ENCODE results near the gene TRPM3.

TRPM3 gene

GRCh38 chr9:70823284-70823683, 298.1 kb downstream of the TRPM3 start:
- no peak for DNase-seq (ENCODE audit: low read depth)

DNA sequence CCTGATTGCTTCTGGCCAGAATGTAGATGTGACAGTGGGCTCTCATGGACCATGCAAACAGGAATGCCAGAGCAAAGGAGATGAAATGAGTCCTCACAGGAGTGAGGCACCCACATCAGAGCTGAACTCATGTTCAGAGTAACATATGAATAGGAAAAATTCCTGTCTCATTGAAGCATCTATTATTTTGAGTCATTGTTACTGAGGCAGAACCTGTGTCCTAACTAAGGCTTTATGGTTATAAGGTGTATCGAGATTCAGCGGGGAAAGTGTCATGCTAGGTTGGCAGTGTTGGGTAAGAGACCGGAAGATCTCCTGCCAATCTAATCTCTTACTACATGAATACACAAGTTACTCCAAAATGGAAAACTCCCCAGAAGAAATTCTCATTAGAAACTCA, 304.1 kb downstream of the TRPM3 start:
- DNase-seq (ENCODE audit: low read depth), result no peak

GRCh38 chr9:70816891-70817290, 304.5 kb downstream of the TRPM3 start:
- no peak for DNase-seq (ENCODE audit: low read depth)

DNA sequence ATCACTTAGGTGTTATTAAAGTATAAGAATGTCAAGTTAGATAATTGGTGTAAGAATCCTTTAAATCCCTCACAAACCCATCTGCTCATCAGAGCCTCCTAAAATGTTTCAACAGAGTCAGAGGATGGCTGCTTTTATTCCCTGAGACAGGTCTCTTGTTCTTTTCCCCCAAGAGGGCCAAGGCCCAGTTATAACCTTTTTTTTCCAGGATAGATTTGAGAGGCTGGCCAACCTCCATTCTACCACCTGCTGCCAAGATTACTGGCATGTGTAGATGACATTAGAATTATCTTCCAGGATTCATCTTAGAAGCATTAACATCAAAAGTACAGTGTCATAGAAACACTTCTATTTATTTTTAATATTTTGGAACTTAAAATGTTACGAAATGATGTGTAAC, 305.1 kb downstream of the TRPM3 start:
- DNase-seq (ENCODE audit: low read depth), result no peak

DNA sequence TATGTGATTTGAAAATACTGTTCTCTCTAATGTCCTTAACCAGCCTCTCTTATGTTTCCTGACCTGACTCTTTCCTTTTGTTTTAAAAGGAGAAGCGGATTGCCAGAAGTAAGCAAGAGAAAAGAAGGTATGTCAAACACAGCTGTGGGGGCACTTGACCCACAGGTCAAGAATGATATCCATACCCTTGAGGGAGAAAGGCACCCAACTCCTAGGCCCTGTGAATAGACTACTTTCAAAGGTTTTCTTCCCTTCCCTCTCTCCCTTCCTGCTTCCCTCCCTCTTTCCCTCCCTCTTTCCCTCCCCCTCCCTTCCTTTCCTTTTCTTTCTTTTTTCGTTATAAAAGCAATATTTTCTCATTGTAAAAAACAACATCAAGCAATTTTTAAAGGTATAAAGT, 306.8 kb downstream of the TRPM3 start:
- DNase-seq (ENCODE audit: low read depth), result no peak

DNA sequence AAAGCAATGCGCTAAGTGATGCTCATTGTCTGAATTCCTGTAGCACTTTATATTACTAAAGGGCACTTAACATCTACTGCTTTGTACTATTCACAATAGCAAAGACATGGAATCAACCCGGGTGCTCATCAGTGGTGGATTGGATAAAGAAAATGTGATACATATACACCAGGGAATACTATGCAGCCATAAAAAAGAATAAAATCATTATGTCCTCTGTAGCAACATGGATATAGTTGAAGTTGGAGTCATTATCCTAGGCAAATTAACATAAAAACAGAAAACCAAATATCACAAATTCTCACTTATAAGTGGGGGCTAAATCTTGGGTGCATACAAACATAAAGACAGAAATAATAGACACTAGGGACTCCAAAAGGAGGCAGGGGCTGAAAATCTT, 308.3 kb downstream of the TRPM3 start:
- no peak for DNase-seq (ENCODE audit: low read depth)

DNA sequence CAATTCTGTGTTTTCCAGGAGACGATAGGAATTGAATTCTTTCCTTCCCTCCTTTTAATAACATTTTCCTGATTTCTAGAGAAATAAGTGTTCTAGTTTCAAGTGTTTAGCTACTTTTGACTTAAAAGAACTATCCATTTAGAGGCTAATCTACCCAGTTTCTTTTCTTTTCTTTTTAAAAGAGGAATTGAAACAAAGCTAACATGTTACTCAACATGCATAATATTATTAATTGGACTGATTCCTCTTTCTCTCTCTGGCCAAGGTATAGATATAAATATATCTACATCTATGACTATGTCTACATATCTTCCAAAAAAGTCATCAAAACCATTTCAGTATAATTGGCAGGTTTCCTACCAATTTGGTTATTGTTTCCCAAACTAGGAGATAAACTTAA, 309.8 kb downstream of the TRPM3 start:
- DNase-seq (ENCODE audit: low read depth), result no peak

DNA sequence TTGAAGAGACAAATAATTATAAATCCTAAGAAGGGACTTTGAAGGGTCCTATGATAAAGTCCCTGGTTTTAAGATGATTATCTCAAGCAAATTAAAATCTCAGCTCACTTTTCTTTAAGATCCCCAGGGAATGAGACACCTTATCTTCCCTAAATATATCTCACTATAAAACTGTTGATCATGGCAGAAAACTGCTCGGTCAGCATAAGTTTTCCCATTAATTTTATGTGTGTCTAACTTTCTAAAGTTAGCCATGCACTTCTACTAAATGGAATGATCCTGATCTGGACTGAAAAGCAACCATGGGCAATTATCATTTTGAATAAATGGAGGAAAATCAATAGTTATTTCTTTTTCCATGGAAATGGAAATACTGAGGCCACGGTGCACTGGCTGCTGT, 314.5 kb downstream of the TRPM3 start:
- no peak for DNase-seq (ENCODE audit: low read depth)

DNA sequence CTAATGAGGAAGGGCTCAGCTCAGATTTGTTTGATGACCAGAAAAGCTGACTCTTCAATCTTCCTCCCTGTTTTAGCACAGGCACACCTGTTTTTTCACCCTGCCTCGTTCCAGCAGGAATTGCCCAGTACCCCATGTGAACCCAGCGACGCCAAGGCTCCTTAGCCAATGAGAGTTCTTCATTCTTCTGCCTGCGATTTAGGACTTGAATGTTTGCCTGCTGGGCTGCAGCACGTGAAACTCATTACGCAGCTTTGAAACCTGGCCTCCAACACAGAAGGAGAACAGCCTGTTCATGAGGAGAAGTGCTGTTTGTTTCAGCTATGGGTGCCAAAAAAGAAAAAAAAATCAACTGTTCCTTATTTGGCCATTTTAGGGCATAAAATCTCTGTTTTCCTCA, 315.5 kb downstream of the TRPM3 start:
- DNase-seq (ENCODE audit: low read depth), result peak; percentile 52

DNA sequence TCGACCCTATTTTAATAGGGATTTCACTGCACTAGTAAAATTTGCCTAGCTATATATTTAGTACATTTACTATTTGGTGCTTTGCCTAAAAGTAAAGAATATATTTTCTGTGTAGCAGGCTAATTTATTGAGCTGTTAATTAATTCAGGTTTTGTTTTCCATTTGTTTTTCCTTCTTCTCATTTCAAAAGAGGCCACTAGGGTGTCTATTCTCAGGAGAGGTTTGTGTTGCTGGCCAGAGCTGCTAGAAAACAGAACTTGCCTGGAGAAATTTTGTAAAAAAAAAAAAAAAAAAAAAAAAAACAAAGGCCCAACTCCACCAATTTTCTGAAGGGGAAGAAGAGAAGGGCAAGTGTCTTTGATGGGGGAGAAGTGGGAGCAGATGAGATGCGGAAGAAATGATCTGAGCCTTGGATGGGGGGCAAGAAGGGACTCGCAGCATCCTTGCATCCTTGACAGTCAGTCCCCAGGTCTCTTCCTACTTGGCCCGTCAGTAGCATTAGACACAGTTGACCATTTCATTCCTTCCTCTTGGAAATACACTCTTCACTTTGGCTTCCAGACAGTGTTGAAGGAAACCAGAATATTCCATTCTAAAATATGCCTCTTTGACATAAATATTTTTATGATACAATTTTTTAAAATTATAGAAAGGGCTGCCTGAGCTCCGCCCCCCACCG, 318.5 kb downstream of the TRPM3 start:
- no peak for DNase-seq (ENCODE audit: low read depth)

DNA sequence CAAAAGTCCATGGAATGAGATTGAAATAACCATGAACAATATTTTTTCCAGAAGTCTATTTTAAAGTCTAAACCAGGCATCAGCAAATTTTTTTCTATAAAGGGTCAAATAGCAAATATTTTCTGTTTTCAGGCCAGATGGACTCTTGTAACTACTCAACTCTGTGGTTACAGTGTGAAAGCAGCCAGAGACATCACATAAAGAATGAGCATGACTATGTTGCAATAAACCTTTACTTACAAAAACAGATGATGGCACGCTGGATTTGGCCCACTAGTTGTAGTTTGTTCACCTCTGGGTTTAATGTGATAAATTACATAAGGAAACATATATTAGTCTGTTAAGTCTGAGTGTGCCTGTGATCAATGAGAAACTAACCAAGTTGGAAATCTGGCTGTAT, 319.2 kb downstream of the TRPM3 start:
- peak; percentile 83 for DNase-seq (ENCODE audit: low read depth)

DNA sequence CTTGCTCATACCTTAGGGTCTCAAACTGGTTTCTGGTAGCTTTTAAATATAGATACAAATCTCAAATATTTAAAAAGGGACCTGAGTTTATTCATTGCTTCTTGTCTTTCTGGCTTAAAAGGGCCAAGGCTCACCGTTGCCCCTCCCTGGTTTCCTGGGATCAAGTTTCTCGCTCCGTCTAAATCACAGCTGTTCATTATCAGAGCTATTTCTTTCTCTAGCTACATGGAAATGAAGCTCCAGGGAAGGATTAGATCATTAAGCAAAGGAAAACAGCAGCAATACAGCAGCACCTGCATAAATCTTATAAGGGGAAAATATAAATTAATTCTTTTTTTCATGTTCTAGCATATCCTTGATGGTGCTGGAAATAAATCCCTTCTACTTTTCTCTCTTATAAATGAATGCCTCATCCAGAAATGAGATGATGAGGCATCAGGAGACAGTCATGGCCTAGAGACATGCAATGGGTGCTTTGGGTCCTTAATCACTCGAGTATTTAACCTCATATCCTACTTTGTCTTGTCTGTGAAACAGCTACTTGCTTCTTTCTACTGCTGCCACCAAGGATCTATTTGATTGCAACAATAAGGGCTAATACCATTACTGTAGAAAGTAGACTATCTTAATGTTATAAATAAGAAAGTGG, 320.1 kb downstream of the TRPM3 start:
- no peak for DNase-seq (ENCODE audit: low read depth)

GRCh38 chr9:70798018-70798417, 323.4 kb downstream of the TRPM3 start:
- DNase-seq (ENCODE audit: low read depth), result no peak

- DNase-seq (ENCODE audit: low read depth), result no peak
Measured at GRCh38 chr9:70795841-70796240, 325.6 kb downstream of the TRPM3 start.

DNA sequence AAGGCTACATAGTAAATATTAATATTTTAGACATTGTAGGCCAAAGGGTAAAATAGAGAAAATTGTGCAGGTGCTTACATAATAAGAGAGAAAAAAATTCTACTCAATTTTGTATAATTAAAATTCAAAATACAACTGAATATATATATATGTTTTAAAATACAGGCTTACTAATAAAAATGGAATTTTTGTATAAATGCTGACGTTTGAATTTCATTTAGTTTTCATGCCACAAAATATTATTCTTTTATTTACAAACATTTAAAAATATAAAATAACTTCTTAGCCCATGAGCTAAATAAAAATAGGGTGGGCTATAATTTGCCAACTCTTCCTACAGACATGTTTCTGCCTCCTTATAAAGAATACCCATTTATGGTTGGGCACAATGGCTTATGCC, 328.6 kb downstream of the TRPM3 start:
- no peak for DNase-seq (ENCODE audit: low read depth)

GRCh38 chr9:70791936-70792335, 329.5 kb downstream of the TRPM3 start:
- DNase-seq (ENCODE audit: low read depth), result no peak

GRCh38 chr9:70789086-70789485, 332.3 kb downstream of the TRPM3 start:
- no peak for DNase-seq (ENCODE audit: low read depth)

DNA sequence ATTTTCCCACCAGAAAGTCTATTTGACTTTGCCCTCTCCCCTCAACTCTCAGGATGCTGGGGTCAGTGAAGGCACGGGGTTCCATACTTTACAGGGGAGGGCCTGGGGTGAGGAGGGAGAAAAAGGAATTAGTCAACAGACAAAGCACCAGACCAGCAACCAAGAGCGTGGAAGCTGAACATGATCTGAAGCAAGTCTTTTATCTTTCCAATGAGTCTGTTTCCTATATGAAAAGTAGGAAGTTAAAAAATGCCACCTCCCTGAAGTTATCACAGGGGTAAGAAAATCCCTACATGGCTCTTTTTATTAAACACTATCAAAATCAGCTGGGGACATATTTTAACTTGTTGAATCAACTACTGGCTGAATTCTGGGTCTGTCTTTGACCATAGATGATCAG, 337.0 kb downstream of the TRPM3 start:
- no peak for DNase-seq (ENCODE audit: low read depth)

DNA sequence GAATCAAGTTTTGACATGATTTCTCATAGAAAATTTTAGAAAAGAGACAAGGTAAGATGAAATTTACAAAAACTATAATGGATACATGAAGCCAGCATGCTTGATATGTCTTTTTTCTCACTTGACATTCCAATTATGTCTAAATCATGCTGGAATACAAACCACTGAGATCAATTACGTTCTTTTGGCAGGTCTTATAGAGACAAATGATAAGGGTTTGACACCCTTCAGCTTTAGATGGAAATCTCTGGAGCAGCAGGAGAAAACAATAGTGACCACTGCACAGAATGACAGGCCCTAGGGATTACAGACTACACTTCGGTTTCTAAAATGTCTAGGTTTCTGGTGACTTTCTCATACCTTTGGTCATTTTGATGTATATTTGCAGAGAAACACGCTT, 342.9 kb downstream of the TRPM3 start:
- DNase-seq (ENCODE audit: low read depth), result no peak

GRCh38 chr9:70773579-70773978, 347.8 kb downstream of the TRPM3 start:
- DNase-seq (ENCODE audit: low read depth), result no peak

DNA sequence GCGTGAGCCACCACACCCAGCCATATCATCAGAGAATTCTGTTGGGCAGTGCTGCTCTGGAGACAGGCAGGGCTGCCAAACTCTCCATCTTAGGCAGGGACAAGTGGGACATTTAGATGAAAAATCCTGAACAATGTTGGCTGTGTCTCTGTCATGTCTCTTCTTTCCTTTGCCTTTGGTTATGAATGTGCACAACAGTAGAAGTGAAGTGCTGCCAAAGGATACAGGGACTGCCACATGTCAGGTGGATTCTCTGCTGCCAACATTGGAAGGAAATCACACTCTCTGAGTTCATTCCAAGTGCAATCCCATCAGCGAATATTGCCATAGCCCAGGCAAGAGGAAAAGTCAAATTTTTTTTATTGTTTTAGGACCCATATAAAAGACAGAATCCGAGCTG, 348.8 kb downstream of the TRPM3 start:
- DNase-seq (ENCODE audit: low read depth), result no peak

- DNase-seq (ENCODE audit: low read depth), result no peak
Measured at GRCh38 chr9:70765946-70766345, 355.5 kb downstream of the TRPM3 start.

DNA sequence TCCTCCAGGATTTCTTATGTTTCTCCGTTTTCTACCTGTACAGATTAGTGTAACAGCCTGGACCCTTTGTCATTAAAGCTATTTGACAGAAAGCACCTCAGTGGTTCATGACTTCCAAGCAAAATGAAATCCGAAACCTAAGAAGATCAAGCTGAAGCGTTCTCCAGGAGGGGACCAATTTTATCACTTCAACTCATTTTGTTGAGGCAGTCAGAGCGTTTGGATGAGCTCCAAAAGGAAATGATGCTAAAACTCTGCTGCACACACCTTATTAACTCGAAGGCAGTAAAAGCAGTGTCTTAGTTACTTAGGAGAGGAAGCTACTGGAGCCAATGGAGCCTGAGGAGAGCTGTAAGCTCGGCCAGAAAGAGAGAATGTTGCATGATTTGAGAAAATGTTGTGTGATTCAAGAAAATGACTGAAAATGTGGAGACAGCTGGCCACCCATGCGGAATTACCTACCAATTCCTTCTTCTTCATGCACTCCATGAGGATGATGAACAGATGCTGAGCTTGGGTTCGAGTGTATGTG, 360.2 kb downstream of the TRPM3 start:
- DNase-seq (ENCODE audit: low read depth), result no peak

GRCh38 chr9:70760228-70760627, 361.2 kb downstream of the TRPM3 start:
- no peak for DNase-seq (ENCODE audit: low read depth)
